Neural progenitor cell (in vitro differentiated cells): ENCODE measurements around the gene MPL.
A peak's percentile ranks its signal among the peaks of the same experiment; 100 is the strongest.

Source experiments
- CTCF ChIP-seq: fragments of 200-600 bp; sonication (generic); IDR thresholded peaks from 2 replicates; pipeline ENCODE4 v1.5.1; 2017; ENCODE audit warnings: antibody characterized with exemption, mild to moderate bottlenecking
- EZH2phosphoT487 ChIP-seq: fragments of 200-600 bp; sonication (generic); IDR thresholded peaks from 2 replicates; pipeline ENCODE4 v1.6.1; 2017; ENCODE audit warnings: antibody characterized with exemption

- TF ChIP-seq CTCF, result peak; percentile 18
- TF ChIP-seq EZH2phosphoT487, result no peak
These were observed 20.7 kb upstream of the MPL start for GRCh38 chr1:43316738-43317520.
